ENCODE data around the gene RSRC2. TPM values are rescaled to one million over a fixed set of nuclear protein-coding genes. Genes with fewer than 3 reads are reported as not detected.

Gene RSRC2
- total and polyA plus RNA-seq, 10 of the 15 experiments (the other 5 are each of a cell fraction or from before 2014, with no cell fraction given), result 49.8 to 112 (median 60.6) TPM

DNA sequence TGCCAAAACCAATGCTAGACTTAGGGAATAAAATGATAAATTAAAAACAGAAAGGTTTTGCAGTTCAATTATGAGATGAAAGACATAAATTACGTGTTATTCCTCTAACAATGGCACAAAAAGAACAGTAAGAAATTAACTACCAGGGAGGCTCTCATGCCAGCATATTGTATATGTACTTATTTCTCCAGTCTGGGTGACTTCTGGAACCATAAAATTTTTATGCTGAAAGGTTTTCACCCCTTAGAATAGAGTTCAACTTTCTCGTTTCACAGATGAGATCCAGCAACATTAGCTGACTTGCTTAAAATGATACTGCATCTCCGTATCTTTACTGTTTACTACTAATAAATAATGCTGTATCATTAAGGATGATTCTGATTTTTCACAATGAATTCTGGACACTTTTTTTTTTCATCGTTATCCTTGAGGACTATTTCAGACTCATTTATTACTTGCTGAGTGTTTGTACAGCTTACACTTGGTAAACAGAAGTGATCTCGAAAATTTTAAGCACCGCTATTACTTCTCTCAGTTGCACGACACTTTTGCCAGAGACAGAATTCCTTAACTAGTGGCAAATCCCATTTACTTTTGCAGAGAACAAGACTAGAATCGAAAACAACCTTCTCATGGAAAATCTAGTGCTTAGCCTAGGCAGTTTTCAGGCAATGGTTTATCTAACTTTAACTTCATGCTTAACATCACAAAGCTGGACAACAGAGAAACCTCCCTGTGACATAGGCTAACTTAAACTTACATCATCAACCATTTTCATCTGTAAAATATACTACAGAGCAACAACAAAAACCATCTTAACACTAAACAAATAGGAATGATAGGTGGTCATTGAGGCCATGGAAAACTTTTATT, 2.7 kb downstream of the RSRC2 start:
- no peak for FAIRE-seq
- H3K79me2 ChIP-seq (ENCODE audit: control insufficient read depth, insufficient read depth, low read length), result peaks cover 93% of the 10 kb centered on the region
- ATAC-seq, result no peak
- CTCF ChIA-PET, result interaction anchor here (0.5 to 2.8 kb wide), 7 partner anchors 11 to 806 kb away, joined by 3 to 13 read pairs (median 4); partner anchors contain the start of gene ZCCHC8
- SMC1A ChIA-PET (ENCODE audit: uncharacterized antibody, unreplicated experiment), result interaction anchor here (0.6 to 2.6 kb wide), 9 partner anchors 12 to 101 kb away, joined by 3 to 34 read pairs (median 3); partner anchors contain the start of gene ZCCHC8
- 0 out of 2 replicates have a peak, but pooled peaks cover 4% of the 10 kb centered on the region for H4K20me1 ChIP-seq (ENCODE audit: control insufficient read depth, insufficient read depth)
- H3K4me3 ChIP-seq, result peak overlapping the region; percentile 69
- BruUV-seq (replicated peaks), result no TSS peak
- no peak overlapping the region for H2AFZ ChIP-seq (ENCODE audit: control insufficient read depth, low read depth, low read length)
- no peak for DNase-seq (ENCODE audit: low read depth, low spot score)
- in situ Hi-C loops (cut with MboI) (no loop called here), intact Hi-C loops (cut with micrococcal nuclease; ENCODE audit: unreplicated experiment) (loop anchor here (2.0 kb wide), 1 partner anchor 15 kb away; no protein-coding TSS in a partner anchor)
- H3K27me3 ChIP-seq (replicated peaks in 1 of 2; ENCODE audit: control insufficient read depth in 2 of 2, insufficient read depth in 2 of 2, low read length in 1 of 2), result no peaks in the 10 kb centered on the region
- peaks cover 12% of the 10 kb centered on the region for H3K4me1 ChIP-seq (ENCODE audit: control insufficient read depth, insufficient read depth, low read length)
- POLR2A ChIA-PET, result interaction anchor here (0.7 to 9.7 kb wide), 3 partner anchors 11 to 24 kb away, joined by 3 to 160 read pairs (median 3); partner anchors contain the start of gene ZCCHC8
- H3K9ac ChIP-seq (ENCODE audit: control insufficient read depth, insufficient read depth, low read length), result peak overlapping the region; percentile 62
- under 1% methylated on average over 8 of the region's 8 CpGs for WGBS (ENCODE audit: insufficient coverage, insufficient replicate concordance, low lambda C conversion rate, missing lambda C conversion rate)
- peaks cover 1 to 36% of the 10 kb centered on the region in 2 experiments for H3K36me3 ChIP-seq (ENCODE audit: control insufficient read depth in 2 of 2, insufficient read depth in 2 of 2, low read length in 1 of 2)
- RAD21 ChIA-PET (ENCODE audit: unreplicated experiment), result interaction anchor here (0.8 to 3.0 kb wide), 3 partner anchors 19 to 26 kb away, joined by 3 to 14 read pairs (median 4); partner anchors contain the start of gene ZCCHC8
- no peaks in the 10 kb centered on the region for H3K9me3 ChIP-seq (replicated peaks; ENCODE audit: control insufficient read depth, insufficient read depth, low read length)
- peak overlapping the region; percentile 46 for H3K4me2 ChIP-seq (ENCODE audit: control insufficient read depth, insufficient read depth)
- no peak for TF ChIP-seq TCF12 (IDR thresholded peaks at IDR 0.05; ENCODE audit: low read depth, low read length)
- peak; percentile 53; the same call in 1 of the 2 replicates for TF ChIP-seq POLR2AphosphoS5 (IDR thresholded peaks at IDR 0.05; ENCODE audit: low read length)
- peak overlapping the region; percentile 1; the same call in 1 of the 2 replicates for H3K27ac ChIP-seq (ENCODE audit: control insufficient read depth, insufficient read depth)

DNA sequence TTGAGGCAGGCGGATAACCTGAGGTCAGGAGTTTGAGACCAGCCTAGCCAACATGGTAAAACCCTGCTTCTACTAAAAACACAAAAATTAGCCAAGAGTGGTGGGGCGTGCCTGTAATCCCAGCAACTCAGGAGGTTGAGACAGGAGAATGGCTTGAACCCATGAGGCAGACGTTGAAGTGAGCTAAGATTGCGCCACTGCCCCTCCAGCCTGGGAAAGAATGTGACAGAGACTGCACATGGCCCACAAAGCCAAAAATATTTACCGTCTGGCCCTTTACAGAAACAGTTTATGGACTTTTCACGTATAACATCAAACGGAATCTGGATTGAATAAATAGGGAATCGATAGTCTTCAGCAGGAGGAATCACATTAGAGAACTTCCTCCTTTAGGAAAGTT, 3.5 kb downstream of the RSRC2 start:
- H3K36me3 ChIP-seq (ENCODE audit: control insufficient read depth in 2 of 2, insufficient read depth in 2 of 2, low read length in 1 of 2), result peaks cover 5 to 42% of the 10 kb centered on the region in 2 experiments
- POLR2A ChIA-PET, result interaction anchor here (0.6 to 9.7 kb wide), 7 partner anchors 11 to 150 kb away, joined by 3 to 160 read pairs (median 4); partner anchors contain the start of gene ZCCHC8

More for the DNA sequence above, 3.5 kb downstream of the RSRC2 start:
- in situ Hi-C loops (cut with MboI) (no loop called here), intact Hi-C loops (cut with micrococcal nuclease; ENCODE audit: unreplicated experiment) (loop anchor here (2.0 kb wide), 1 partner anchor 14 kb away; no protein-coding TSS in a partner anchor)
- Histone ChIP-seq H3K9me3 (replicated peaks; ENCODE audit: control insufficient read depth, insufficient read depth, low read length) (no peaks in the 10 kb centered on the region), H3K4me2 (ENCODE audit: control insufficient read depth, insufficient read depth) (peak overlapping the region; percentile 46), H3K27ac (ENCODE audit: control insufficient read depth, insufficient read depth) (0 out of 2 replicates have a peak overlapping the region, but pooled peaks have one; percentile 6), H4K20me1 (ENCODE audit: control insufficient read depth, insufficient read depth) (0 out of 2 replicates have a peak, but pooled peaks cover 4% of the 10 kb centered on the region), H3K79me2 (ENCODE audit: control insufficient read depth, insufficient read depth, low read length) (peaks cover 93% of the 10 kb centered on the region), H3K4me3 (peak overlapping the region; percentile 69), H3K4me1 (ENCODE audit: control insufficient read depth, insufficient read depth, low read length) (peaks cover 6% of the 10 kb centered on the region; the same call in 1 of the 2 replicates), H3K27me3 (replicated peaks in 1 of 2; ENCODE audit: control insufficient read depth in 2 of 2, insufficient read depth in 2 of 2, low read length in 1 of 2) (no peaks in the 10 kb centered on the region), H2AFZ (ENCODE audit: control insufficient read depth, low read depth, low read length) (no peak overlapping the region), H3K9ac (ENCODE audit: control insufficient read depth, insufficient read depth, low read length) (peak overlapping the region; percentile 4; the same call in 1 of the 2 replicates)
- DNase-seq (ENCODE audit: low read depth, low spot score), result no peak
- 63% methylated on average over 8 of the region's 8 CpGs for WGBS (ENCODE audit: insufficient coverage, insufficient replicate concordance, low lambda C conversion rate, missing lambda C conversion rate)
- 0 out of 2 replicates have a peak, but pooled peaks have one; percentile 47 for TF ChIP-seq HDGF (IDR thresholded peaks at IDR 0.05)
- TF ChIP-seq BRCA1 (IDR thresholded peaks at IDR 0.05; ENCODE audit: low read depth, low read length), result no peak
- TF ChIP-seq BACH1 (IDR thresholded peaks at IDR 0.05; ENCODE audit: borderline replicate concordance), result peak; percentile 16; the same call in 1 of the 2 replicates
- 0 out of 2 replicates have a peak, but pooled peaks have one; percentile 27 for TF ChIP-seq POLR2AphosphoS5 (IDR thresholded peaks at IDR 0.05; ENCODE audit: low read length)
- no peak for TF ChIP-seq ZNF622 (IDR thresholded peaks at IDR 0.05)
- no peak for FAIRE-seq
- ChIA-PET CTCF (interaction anchor here (1.0 to 2.8 kb wide), 6 partner anchors 11 to 124 kb away, joined by 3 to 13 read pairs (median 5); partner anchors contain the start of gene ZCCHC8), SMC1A (ENCODE audit: uncharacterized antibody, unreplicated experiment) (interaction anchor here (0.6 to 2.6 kb wide), 5 partner anchors 10 to 100 kb away, joined by 3 to 34 read pairs (median 3); partner anchors contain the start of gene ZCCHC8), RAD21 (ENCODE audit: unreplicated experiment) (interaction anchor here (1.3 to 3.0 kb wide), 3 partner anchors 18 to 25 kb away, joined by 3 to 14 read pairs (median 3); partner anchors contain the start of gene ZCCHC8)
- no peak for ATAC-seq
- no TSS peak for BruUV-seq (replicated peaks)
